Measurements from ENCODE around the gene RDM1.

DNA sequence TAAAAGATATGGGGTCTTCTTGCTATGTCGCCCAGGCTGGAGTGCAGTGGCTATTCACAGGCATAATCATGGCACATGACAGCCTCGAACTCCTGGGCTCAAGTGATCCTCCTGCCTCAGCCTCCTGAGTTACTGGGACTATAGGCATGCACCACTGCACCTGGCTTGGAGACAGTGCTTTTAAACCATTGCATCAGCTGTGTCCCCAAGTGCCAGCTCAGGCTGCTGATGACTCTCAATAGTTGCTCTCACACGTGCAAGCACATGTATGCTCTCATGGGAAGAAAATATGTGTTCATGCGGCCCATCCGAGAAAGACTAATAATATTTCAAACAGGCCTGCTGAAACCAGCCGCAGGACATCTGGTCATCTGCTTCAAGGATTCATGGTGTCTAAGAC is 42.0 kb upstream of the RDM1 start:
- TF ChIP-seq GATA3 (IDR thresholded peaks at IDR 0.05; ENCODE audit: low read depth, low read length) (no peak), GATA2 (IDR thresholded peaks at IDR 0.05; ENCODE audit: low read depth, low read length) (no peak)

Measured in SH-SY5Y (cell line).